HCT116 (cell line): ENCODE measurements around the gene HORMAD2.

Experiments
- CTCF ChIP-seq, 3 experiments: fragments of 200-600 bp in 1 of 3; sonication (generic) in 1 of 3; IDR thresholded peaks in 2 of 3; conservative IDR thresholded peaks in 1 of 3; 2 replicates each; pipeline ENCODE4 v1.5.1; 2012 to 2017; ENCODE audit warnings: low read depth in 2 of 3, low read length in 2 of 3, antibody characterized with exemption in 1 of 3, borderline replicate concordance in 1 of 3, control low read depth in 1 of 3, mild to moderate bottlenecking in 1 of 3, mixed read lengths in 1 of 3, mixed run types in 1 of 3, moderate library complexity in 1 of 3; ENCODE audit not compliant: insufficient read depth in 1 of 3
- EGR1 ChIP-seq: IDR thresholded peaks from 2 replicates; pipeline ENCODE4 v1.6.1; 2012; ENCODE audit warnings: low read depth
- ZNF274 ChIP-seq: fragments of 200-500 bp; sonication (Bioruptor generic); IDR thresholded peaks from 2 replicates; pipeline ENCODE4 v1.6.1; 2014; ENCODE audit warnings: mild to moderate bottlenecking, low read depth, low read length, inconsistent platforms

GRCh38 chr22:30062259-30062658 lies 18.0 kb upstream of the HORMAD2 start:
- TF ChIP-seq ZNF274: no peak
- TF ChIP-seq CTCF (IDR thresholded peaks at IDR 0.05 in 2 of 3, conservative IDR thresholded peaks at IDR 0.05 in 1 of 3; ENCODE audit: borderline replicate concordance in 1 of 3, insufficient read depth in 1 of 3, low read depth in 2 of 3, low read length in 2 of 3): no peak
- no peak for TF ChIP-seq EGR1
